Heart left ventricle (tissue), 13 donors: ENCODE measurements around the gene IL1RAPL1.

ENCODE experiments used
- POLR2A ChIP-seq, 2 donors: fragments of 450-650 bp; IDR thresholded peaks; one replicate each; pipeline ENCODE4 v1.6.1; 2017; ENCODE audit warnings: antibody characterized with exemption in 2 of 2, mild to moderate bottlenecking in 2 of 2, moderate library complexity in 2 of 2
- TF ChIP-seq, protein P1 (sequence below), 12 donors: fragments of 200-600 bp; sonication (generic) in 4 of 12; IDR thresholded peaks; one replicate each; pipeline versions ENCODE4 v1.5.0 to v1.8.0; 2018 to 2022; ENCODE audit warnings: antibody characterized with exemption in 12 of 12, mild to moderate bottlenecking in 5 of 12
- donor health status: ischemic (EF 13 %, LVEDD 7.1; RV severe dilation, severe dysfunction).
- donor health status: DM: no; HTN: yes; CAD: no.
- donor health status: DM: no; HTN: no; CAD: no.
- donor health status: ischemic (EF 25% LVEDD 6.9; RV normal size, moderate dysfunction).
- donor health status: ischemic (EF 25% LVEDD 5.7; RV mildly dilated, moderate dysfunction).
- donor health status: ischemic (EF 35%, LVEDD 5.7; RV mildly dilated, moderate dysfunction).
- donor health status: nonischemic (EF 11% LVEDD 7.7; RV severe dilation, severe dysfunction).
- donor health status: DM: yes; HTN: yes; CAD: no.
- donor health status: PGD.
- donor health status: ischemic (EF 29% LVEDD 5.4; RV normal size, mild dysfunction).
- donor health status: nonischemic (EF 23%, LVEDD 6.1; RV moderate dilation, normal function).

DNA sequence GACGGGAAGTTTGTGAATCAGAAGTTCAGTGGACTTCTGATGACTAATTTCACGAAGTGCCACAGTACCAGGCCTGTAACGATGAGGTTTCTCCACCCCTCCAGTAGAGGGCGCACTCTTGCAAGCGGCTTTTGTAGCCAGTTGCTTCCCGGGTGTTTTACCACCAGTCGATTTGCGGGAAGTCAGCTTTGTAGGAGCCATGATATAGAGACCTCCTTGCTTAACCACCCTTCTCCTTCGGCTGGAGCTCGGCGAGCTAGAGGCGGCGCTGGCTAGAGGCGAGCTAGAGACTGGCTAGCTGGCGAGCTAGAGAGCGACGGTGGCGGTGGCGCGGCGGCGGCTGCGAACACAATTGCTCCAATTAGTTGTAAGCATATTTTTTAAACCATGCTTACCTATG lies 72.0 kb downstream of the IL1RAPL1 start:
- TF ChIP-seq, protein P1, sequence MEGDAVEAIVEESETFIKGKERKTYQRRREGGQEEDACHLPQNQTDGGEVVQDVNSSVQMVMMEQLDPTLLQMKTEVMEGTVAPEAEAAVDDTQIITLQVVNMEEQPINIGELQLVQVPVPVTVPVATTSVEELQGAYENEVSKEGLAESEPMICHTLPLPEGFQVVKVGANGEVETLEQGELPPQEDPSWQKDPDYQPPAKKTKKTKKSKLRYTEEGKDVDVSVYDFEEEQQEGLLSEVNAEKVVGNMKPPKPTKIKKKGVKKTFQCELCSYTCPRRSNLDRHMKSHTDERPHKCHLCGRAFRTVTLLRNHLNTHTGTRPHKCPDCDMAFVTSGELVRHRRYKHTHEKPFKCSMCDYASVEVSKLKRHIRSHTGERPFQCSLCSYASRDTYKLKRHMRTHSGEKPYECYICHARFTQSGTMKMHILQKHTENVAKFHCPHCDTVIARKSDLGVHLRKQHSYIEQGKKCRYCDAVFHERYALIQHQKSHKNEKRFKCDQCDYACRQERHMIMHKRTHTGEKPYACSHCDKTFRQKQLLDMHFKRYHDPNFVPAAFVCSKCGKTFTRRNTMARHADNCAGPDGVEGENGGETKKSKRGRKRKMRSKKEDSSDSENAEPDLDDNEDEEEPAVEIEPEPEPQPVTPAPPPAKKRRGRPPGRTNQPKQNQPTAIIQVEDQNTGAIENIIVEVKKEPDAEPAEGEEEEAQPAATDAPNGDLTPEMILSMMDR (IDR thresholded peaks at IDR 0.05) = peak in 6 of 12 donors; percentile 11 to 35 (median 18)
- no peak for TF ChIP-seq POLR2A (IDR thresholded peaks at IDR 0.05)
